Measurements from ENCODE around the gene RERE.

Gene RERE

GRCh38 chr1:8813016-8813763 lies 4.2 kb downstream of the RERE start:
- no peak overlapping the region for H3K27ac ChIP-seq
- TF ChIP-seq CTCF (conservative IDR thresholded peaks at IDR 0.05), result no peak

- H3K27ac ChIP-seq, result no peak overlapping the region
- TF ChIP-seq CTCF (conservative IDR thresholded peaks at IDR 0.05), result no peak
- TF ChIP-seq ZFX (IDR thresholded peaks at IDR 0.05), result no peak
These were observed 5.4 kb downstream of the RERE start for GRCh38 chr1:8812081-8812480.

- no peak for TF ChIP-seq ZFX (IDR thresholded peaks at IDR 0.05)
- no peak for TF ChIP-seq CTCF (conservative IDR thresholded peaks at IDR 0.05)
- H3K27ac ChIP-seq, result no peak overlapping the region
These were observed 6.5 kb downstream of the RERE start for GRCh38 chr1:8810987-8811386.

GRCh38 chr1:8809342-8809736 lies 8.1 kb downstream of the RERE start:
- no peak overlapping the region for H3K27ac ChIP-seq
- TF ChIP-seq ZFX (IDR thresholded peaks at IDR 0.05), result no peak
- no peak for TF ChIP-seq CTCF (conservative IDR thresholded peaks at IDR 0.05)

GRCh38 chr1:8807004-8807403 lies 10.4 kb downstream of the RERE start:
- TF ChIP-seq ZFX (IDR thresholded peaks at IDR 0.05) (no peak), CTCF (conservative IDR thresholded peaks at IDR 0.05) (no peak)
- no peak overlapping the region for H3K27ac ChIP-seq

- TF ChIP-seq CTCF (conservative IDR thresholded peaks at IDR 0.05) (no peak), ZFX (IDR thresholded peaks at IDR 0.05) (no peak)
These were observed 17.0 kb downstream of the RERE start for GRCh38 chr1:8800416-8800815.

GRCh38 chr1:8797216-8797615 lies 20.2 kb downstream of the RERE start:
- TF ChIP-seq ZFX (IDR thresholded peaks at IDR 0.05), result no peak
- no peak for TF ChIP-seq CTCF (conservative IDR thresholded peaks at IDR 0.05)
- H3K27ac ChIP-seq, result no peak overlapping the region

More at GRCh38 chr1:8800416-8800815, 17.0 kb downstream of the RERE start:
- H3K27ac ChIP-seq, result no peak overlapping the region

Data from C4-2B (cell line).